ENCODE measurements around the gene MAPK11.
A peak's percentile ranks its signal among the peaks of the same experiment; 100 is the strongest.

The MAPK11 gene

GRCh38 chr22:50307890-50308596 lies 37.9 kb upstream of the MAPK11 start:
- no peak for DNase-seq (ENCODE audit: low spot score)

- DNase-seq (ENCODE audit: low spot score), result peak; percentile 85
Observed at GRCh38 chr22:50306753-50307749, 36.9 kb upstream of the MAPK11 start, which contains the start of gene PLXNB2. PLXNB2 (minus strand) TSS chr22:50307646; CDS start chr22:50290584, 17,062 bp downstream.

GRCh38 chr22:50305923-50306566 lies 35.9 kb upstream of the MAPK11 start:
- DNase-seq (ENCODE audit: low spot score), result no peak

- no peak for DNase-seq (ENCODE audit: low spot score)
Observed at GRCh38 chr22:50305393-50305922, 35.3 kb upstream of the MAPK11 start.

- DNase-seq (ENCODE audit: low spot score), result no peak
Observed at GRCh38 chr22:50304528-50305392, 34.6 kb upstream of the MAPK11 start.

- DNase-seq (ENCODE audit: low spot score), result no peak
Observed at GRCh38 chr22:50303848-50304527, 33.8 kb upstream of the MAPK11 start.

GRCh38 chr22:50303515-50303847 lies 33.3 kb upstream of the MAPK11 start:
- no peak for DNase-seq (ENCODE audit: low spot score)

- DNase-seq (ENCODE audit: low spot score), result no peak
Observed at GRCh38 chr22:50302564-50302963, 32.4 kb upstream of the MAPK11 start.

GRCh38 chr22:50302041-50302541 lies 31.9 kb upstream of the MAPK11 start:
- no peak for DNase-seq (ENCODE audit: low spot score)

- DNase-seq (ENCODE audit: low spot score), result no peak
Observed at GRCh38 chr22:50301581-50301991, 31.4 kb upstream of the MAPK11 start.

GRCh38 chr22:50300620-50301257 lies 30.6 kb upstream of the MAPK11 start:
- no peak for DNase-seq (ENCODE audit: low spot score)

- peak; percentile 76 for DNase-seq (ENCODE audit: low spot score)
Observed at GRCh38 chr22:50299785-50300619, 29.8 kb upstream of the MAPK11 start.

- DNase-seq (ENCODE audit: low spot score), result no peak
Observed at GRCh38 chr22:50298937-50299784, 29.0 kb upstream of the MAPK11 start.

- DNase-seq (ENCODE audit: low spot score), result no peak
Observed at GRCh38 chr22:50298266-50298637, 28.1 kb upstream of the MAPK11 start.

- DNase-seq (ENCODE audit: low spot score), result no peak
Observed at GRCh38 chr22:50297510-50298265, 27.5 kb upstream of the MAPK11 start.

GRCh38 chr22:50296658-50297490 lies 26.7 kb upstream of the MAPK11 start:
- DNase-seq (ENCODE audit: low spot score), result no peak

GRCh38 chr22:50294319-50294656 lies 24.1 kb upstream of the MAPK11 start:
- DNase-seq (ENCODE audit: low spot score), result no peak
